HEK293 (cell line): ENCODE measurements around the gene CYP2S1.
A peak's percentile ranks its signal among the peaks of the same experiment; 100 is the strongest.

Experiments
- GLIS1 ChIP-seq: fragments of 450-650 bp; formaldehyde crosslinking; IDR thresholded peaks from 2 replicates; pipeline ENCODE4 v1.5.1; 2016; ENCODE audit warnings: missing biosample characterization, missing genetic modification characterization
- HOXC10 ChIP-seq: sonication (generic); formaldehyde crosslinking; IDR thresholded peaks from 2 replicates; pipeline ENCODE4 v1.8.1; 2023; ENCODE audit warnings: mild to moderate bottlenecking, missing genetic modification reagents
- KLF1 ChIP-seq: fragments of 450-650 bp; formaldehyde crosslinking; IDR thresholded peaks from 2 replicates; pipeline ENCODE4 v1.5.1; 2016; ENCODE audit warnings: missing biosample characterization, missing genetic modification characterization
- KLF16 ChIP-seq: fragments of 450-650 bp; formaldehyde crosslinking; IDR thresholded peaks from 2 replicates; pipeline ENCODE4 v1.5.1; 2017; ENCODE audit warnings: missing biosample characterization, missing genetic modification characterization
- KLF7 ChIP-seq: fragments of 450-650 bp; formaldehyde crosslinking; IDR thresholded peaks from 2 replicates; pipeline ENCODE4 v1.5.1; 2016; ENCODE audit warnings: missing biosample characterization, missing genetic modification characterization, borderline replicate concordance
- OVOL3 ChIP-seq: fragments of 450-650 bp; formaldehyde crosslinking; IDR thresholded peaks from 2 replicates; pipeline ENCODE4 v1.5.1; 2016; ENCODE audit warnings: missing biosample characterization, missing genetic modification characterization
- SP3 ChIP-seq: fragments of 450-650 bp; formaldehyde crosslinking; IDR thresholded peaks from 2 replicates; pipeline ENCODE4 v1.5.1; 2016; ENCODE audit warnings: missing biosample characterization, missing genetic modification characterization
- ZBTB1 ChIP-seq: fragments of 450-650 bp; formaldehyde crosslinking; IDR thresholded peaks from 2 replicates; pipeline ENCODE4 v1.5.1; 2016; ENCODE audit warnings: missing biosample characterization, missing genetic modification characterization
- ZBTB20 ChIP-seq: fragments of 450-650 bp; formaldehyde crosslinking; IDR thresholded peaks from 2 replicates; pipeline ENCODE4 v1.5.1; 2016; ENCODE audit warnings: missing biosample characterization, missing genetic modification characterization
- ZBTB48 ChIP-seq: fragments of 450-650 bp; formaldehyde crosslinking; IDR thresholded peaks from 2 replicates; pipeline ENCODE4 v1.5.1; 2016; ENCODE audit warnings: missing biosample characterization, missing genetic modification characterization
- ZNF221 ChIP-seq: fragments of 450-650 bp; formaldehyde crosslinking; IDR thresholded peaks from 2 replicates; pipeline ENCODE4 v1.5.1; 2017; ENCODE audit warnings: missing biosample characterization, missing genetic modification characterization, borderline replicate concordance
- ZNF24 ChIP-seq: fragments of 450-650 bp; formaldehyde crosslinking; IDR thresholded peaks from 2 replicates; pipeline ENCODE4 v1.5.1; 2016; ENCODE audit warnings: missing biosample characterization, missing genetic modification characterization
- ZNF274 ChIP-seq, 2 experiments: fragments of 200-500 bp in 1 of 2; fragments of 450-650 bp in 1 of 2; sonication (Bioruptor generic) in 1 of 2; formaldehyde crosslinking in 1 of 2; IDR thresholded peaks; 2 replicates each; pipeline versions ENCODE4 v1.5.1 to v1.6.1; 2014 to 2016; ENCODE audit warnings: borderline replicate concordance in 1 of 2, inconsistent platforms in 1 of 2, low read length in 1 of 2, missing biosample characterization in 1 of 2, missing genetic modification characterization in 1 of 2
- ZNF341 ChIP-seq: fragments of 450-650 bp; formaldehyde crosslinking; IDR thresholded peaks from 2 replicates; pipeline ENCODE4; 2016; ENCODE audit warnings: low read depth, missing biosample characterization, missing genetic modification characterization
- ZNF354C ChIP-seq: fragments of 450-650 bp; formaldehyde crosslinking; IDR thresholded peaks from 2 replicates; pipeline ENCODE4 v1.5.1; 2016; ENCODE audit warnings: missing biosample characterization, missing genetic modification characterization, low read depth, borderline replicate concordance
- ZNF391 ChIP-seq: fragments of 450-650 bp; formaldehyde crosslinking; IDR thresholded peaks from 2 replicates; pipeline ENCODE4 v1.5.1; 2016; ENCODE audit warnings: low read depth, missing biosample characterization, missing genetic modification characterization, borderline replicate concordance
- ZNF416 ChIP-seq: fragments of 450-650 bp; formaldehyde crosslinking; IDR thresholded peaks from 2 replicates; pipeline ENCODE4 v1.5.1; 2016; ENCODE audit warnings: missing biosample characterization, missing genetic modification characterization
- ZNF530 ChIP-seq: fragments of 450-650 bp; formaldehyde crosslinking; IDR thresholded peaks from 2 replicates; pipeline ENCODE4 v1.5.1; 2016; ENCODE audit warnings: low read depth, missing biosample characterization, missing genetic modification characterization
- ZNF623 ChIP-seq: fragments of 450-650 bp; formaldehyde crosslinking; IDR thresholded peaks from 2 replicates; pipeline ENCODE4 v1.5.1; 2016; ENCODE audit warnings: missing biosample characterization, missing genetic modification characterization
- ZNF777 ChIP-seq: fragments of 450-650 bp; formaldehyde crosslinking; IDR thresholded peaks from 2 replicates; pipeline ENCODE4 v1.5.1; 2017; ENCODE audit warnings: missing biosample characterization, missing genetic modification characterization, borderline replicate concordance
- TF ChIP-seq, protein P1 (sequence below): fragments of 450-650 bp; formaldehyde crosslinking; IDR thresholded peaks from 2 replicates; pipeline ENCODE4 v1.5.1; 2016; ENCODE audit warnings: missing biosample characterization, missing genetic modification characterization
- TF ChIP-seq, protein P2 (sequence below): fragments of 450-650 bp; formaldehyde crosslinking; IDR thresholded peaks from 2 replicates; pipeline ENCODE4 v1.5.1; 2016; ENCODE audit warnings: missing biosample characterization, missing genetic modification characterization
- TF ChIP-seq, protein P3 (sequence below): fragments of 450-650 bp; formaldehyde crosslinking; IDR thresholded peaks from 2 replicates; pipeline ENCODE4 v1.5.1; 2016; ENCODE audit warnings: missing biosample characterization, missing genetic modification characterization
- TF ChIP-seq, protein P4 (sequence below): fragments of 450-650 bp; formaldehyde crosslinking; IDR thresholded peaks from 2 replicates; pipeline ENCODE4 v1.5.1; 2016; ENCODE audit warnings: missing biosample characterization, missing genetic modification characterization, borderline replicate concordance
- TF ChIP-seq, protein P5 (sequence below): fragments of 450-650 bp; formaldehyde crosslinking; IDR thresholded peaks from 2 replicates; pipeline ENCODE4 v1.5.1; 2016; ENCODE audit warnings: missing biosample characterization, missing genetic modification characterization

The CYP2S1 gene

DNA sequence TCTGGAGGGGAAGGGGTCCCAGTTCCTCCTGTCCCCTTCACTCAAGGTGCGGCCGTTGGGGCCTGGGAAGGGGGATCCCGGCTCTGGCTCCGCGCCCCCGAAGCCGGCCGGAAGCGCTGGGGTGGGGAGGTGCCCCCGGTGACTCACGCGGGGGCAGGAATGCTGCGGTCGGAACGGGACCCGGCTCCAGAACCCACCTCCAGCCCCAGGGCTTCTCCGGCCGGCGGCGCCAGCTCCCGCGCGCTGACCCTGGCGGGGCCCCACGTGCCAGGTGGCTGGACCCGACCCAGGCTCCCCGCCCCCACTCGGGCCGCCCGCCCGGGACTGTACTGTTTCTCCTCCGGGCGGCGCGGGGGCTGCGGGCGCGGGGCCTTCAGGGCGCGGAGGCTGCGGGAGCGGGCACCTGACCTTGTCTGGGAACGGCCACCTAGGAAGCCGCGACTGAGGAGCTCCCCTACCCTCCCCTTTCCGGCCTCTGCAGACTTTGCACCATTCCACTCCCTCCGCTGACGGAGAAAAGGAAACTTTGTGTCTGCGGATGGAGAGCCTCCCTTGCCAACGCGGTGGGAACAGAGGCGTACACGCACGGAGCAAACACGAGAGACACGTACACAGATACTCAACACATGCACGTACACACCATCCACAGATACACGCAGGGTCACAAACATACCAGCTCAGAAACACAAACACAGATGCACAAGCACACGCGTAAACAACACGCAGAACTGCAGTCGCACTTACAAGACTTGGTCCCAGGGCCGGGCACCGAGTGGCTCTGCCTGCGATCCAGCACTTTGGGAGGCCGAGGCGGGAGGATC is 33.2 kb downstream of the CYP2S1 start (continued):
- peak; percentile 25; the same call in 1 of the 2 replicates for TF ChIP-seq ZBTB20
- TF ChIP-seq, protein P1, sequence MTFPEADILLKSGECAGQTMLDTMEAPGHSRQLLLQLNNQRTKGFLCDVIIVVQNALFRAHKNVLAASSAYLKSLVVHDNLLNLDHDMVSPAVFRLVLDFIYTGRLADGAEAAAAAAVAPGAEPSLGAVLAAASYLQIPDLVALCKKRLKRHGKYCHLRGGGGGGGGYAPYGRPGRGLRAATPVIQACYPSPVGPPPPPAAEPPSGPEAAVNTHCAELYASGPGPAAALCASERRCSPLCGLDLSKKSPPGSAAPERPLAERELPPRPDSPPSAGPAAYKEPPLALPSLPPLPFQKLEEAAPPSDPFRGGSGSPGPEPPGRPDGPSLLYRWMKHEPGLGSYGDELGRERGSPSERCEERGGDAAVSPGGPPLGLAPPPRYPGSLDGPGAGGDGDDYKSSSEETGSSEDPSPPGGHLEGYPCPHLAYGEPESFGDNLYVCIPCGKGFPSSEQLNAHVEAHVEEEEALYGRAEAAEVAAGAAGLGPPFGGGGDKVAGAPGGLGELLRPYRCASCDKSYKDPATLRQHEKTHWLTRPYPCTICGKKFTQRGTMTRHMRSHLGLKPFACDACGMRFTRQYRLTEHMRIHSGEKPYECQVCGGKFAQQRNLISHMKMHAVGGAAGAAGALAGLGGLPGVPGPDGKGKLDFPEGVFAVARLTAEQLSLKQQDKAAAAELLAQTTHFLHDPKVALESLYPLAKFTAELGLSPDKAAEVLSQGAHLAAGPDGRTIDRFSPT (tag by site-specific recombination), result peak; percentile 56; the same call in 1 of the 2 replicates
- TF ChIP-seq ZNF341 (tag by site-specific recombination), result peak; percentile 75
- TF ChIP-seq, protein P2, sequence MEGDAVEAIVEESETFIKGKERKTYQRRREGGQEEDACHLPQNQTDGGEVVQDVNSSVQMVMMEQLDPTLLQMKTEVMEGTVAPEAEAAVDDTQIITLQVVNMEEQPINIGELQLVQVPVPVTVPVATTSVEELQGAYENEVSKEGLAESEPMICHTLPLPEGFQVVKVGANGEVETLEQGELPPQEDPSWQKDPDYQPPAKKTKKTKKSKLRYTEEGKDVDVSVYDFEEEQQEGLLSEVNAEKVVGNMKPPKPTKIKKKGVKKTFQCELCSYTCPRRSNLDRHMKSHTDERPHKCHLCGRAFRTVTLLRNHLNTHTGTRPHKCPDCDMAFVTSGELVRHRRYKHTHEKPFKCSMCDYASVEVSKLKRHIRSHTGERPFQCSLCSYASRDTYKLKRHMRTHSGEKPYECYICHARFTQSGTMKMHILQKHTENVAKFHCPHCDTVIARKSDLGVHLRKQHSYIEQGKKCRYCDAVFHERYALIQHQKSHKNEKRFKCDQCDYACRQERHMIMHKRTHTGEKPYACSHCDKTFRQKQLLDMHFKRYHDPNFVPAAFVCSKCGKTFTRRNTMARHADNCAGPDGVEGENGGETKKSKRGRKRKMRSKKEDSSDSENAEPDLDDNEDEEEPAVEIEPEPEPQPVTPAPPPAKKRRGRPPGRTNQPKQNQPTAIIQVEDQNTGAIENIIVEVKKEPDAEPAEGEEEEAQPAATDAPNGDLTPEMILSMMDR (tag by site-specific recombination), result peak; percentile 39; the same call in 1 of the 2 replicates
- no peak for TF ChIP-seq ZNF530 (tag by site-specific recombination)
- TF ChIP-seq, protein P3, sequence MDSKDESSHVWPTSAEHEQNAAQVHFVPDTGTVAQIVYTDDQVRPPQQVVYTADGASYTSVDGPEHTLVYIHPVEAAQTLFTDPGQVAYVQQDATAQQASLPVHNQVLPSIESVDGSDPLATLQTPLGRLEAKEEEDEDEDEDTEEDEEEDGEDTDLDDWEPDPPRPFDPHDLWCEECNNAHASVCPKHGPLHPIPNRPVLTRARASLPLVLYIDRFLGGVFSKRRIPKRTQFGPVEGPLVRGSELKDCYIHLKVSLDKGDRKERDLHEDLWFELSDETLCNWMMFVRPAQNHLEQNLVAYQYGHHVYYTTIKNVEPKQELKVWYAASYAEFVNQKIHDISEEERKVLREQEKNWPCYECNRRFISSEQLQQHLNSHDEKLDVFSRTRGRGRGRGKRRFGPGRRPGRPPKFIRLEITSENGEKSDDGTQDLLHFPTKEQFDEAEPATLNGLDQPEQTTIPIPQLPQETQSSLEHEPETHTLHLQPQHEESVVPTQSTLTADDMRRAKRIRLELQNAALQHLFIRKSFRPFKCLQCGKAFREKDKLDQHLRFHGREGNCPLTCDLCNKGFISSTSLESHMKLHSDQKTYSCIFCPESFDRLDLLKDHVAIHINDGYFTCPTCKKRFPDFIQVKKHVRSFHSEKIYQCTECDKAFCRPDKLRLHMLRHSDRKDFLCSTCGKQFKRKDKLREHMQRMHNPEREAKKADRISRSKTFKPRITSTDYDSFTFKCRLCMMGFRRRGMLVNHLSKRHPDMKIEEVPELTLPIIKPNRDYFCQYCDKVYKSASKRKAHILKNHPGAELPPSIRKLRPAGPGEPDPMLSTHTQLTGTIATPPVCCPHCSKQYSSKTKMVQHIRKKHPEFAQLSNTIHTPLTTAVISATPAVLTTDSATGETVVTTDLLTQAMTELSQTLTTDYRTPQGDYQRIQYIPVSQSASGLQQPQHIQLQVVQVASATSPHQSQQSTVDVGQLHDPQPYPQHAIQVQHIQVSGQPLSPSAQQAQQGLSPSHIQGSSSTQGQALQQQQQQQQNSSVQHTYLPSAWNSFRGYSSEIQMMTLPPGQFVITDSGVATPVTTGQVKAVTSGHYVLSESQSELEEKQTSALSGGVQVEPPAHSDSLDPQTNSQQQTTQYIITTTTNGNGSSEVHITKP (tag by site-specific recombination), result 0 out of 2 replicates have a peak, but pooled peaks have one; percentile 55
- no peak for TF ChIP-seq ZBTB1 (tag by site-specific recombination)
- peak; percentile 12; the same call in 1 of the 2 replicates for TF ChIP-seq ZNF623 (tag by site-specific recombination)
- peak; percentile 66; the same call in 1 of the 2 replicates for TF ChIP-seq KLF16
- TF ChIP-seq ZNF24 (tag by site-specific recombination), result no peak; the same call in 1 of the 2 replicates
- TF ChIP-seq, protein P4, sequence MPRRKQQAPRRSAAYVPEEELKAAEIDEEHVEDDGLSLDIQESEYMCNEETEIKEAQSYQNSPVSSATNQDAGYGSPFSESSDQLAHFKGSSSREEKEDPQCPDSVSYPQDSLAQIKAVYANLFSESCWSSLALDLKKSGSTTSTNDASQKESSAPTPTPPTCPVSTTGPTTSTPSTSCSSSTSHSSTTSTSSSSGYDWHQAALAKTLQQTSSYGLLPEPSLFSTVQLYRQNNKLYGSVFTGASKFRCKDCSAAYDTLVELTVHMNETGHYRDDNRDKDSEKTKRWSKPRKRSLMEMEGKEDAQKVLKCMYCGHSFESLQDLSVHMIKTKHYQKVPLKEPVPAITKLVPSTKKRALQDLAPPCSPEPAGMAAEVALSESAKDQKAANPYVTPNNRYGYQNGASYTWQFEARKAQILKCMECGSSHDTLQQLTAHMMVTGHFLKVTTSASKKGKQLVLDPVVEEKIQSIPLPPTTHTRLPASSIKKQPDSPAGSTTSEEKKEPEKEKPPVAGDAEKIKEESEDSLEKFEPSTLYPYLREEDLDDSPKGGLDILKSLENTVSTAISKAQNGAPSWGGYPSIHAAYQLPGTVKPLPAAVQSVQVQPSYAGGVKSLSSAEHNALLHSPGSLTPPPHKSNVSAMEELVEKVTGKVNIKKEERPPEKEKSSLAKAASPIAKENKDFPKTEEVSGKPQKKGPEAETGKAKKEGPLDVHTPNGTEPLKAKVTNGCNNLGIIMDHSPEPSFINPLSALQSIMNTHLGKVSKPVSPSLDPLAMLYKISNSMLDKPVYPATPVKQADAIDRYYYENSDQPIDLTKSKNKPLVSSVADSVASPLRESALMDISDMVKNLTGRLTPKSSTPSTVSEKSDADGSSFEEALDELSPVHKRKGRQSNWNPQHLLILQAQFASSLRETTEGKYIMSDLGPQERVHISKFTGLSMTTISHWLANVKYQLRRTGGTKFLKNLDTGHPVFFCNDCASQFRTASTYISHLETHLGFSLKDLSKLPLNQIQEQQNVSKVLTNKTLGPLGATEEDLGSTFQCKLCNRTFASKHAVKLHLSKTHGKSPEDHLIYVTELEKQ (tag by site-specific recombination), result no peak
- TF ChIP-seq ZNF416 (tag by site-specific recombination), result no peak; the same call in 1 of the 2 replicates
- no peak for TF ChIP-seq ZNF391 (tag by site-specific recombination)
- no peak for TF ChIP-seq ZNF221 (tag by site-specific recombination)
- peak; percentile 82 for TF ChIP-seq ZNF777
- peak; percentile 51; the same call in 1 of the 2 replicates for TF ChIP-seq KLF1
- TF ChIP-seq OVOL3 (tag by site-specific recombination), result no peak
- no peak for TF ChIP-seq HOXC10 (CRISPR knock-in tag)
- peak; percentile 53; the same call in 1 of the 2 replicates for TF ChIP-seq GLIS1 (tag by site-specific recombination)
- TF ChIP-seq, protein P5, sequence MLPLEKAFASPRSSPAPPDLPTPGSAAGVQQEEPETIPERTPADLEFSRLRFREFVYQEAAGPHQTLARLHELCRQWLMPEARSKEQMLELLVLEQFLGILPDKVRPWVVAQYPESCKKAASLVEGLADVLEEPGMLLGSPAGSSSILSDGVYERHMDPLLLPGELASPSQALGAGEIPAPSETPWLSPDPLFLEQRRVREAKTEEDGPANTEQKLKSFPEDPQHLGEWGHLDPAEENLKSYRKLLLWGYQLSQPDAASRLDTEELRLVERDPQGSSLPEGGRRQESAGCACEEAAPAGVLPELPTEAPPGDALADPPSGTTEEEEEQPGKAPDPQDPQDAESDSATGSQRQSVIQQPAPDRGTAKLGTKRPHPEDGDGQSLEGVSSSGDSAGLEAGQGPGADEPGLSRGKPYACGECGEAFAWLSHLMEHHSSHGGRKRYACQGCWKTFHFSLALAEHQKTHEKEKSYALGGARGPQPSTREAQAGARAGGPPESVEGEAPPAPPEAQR (tag by site-specific recombination), result no peak
- peak; percentile 64; the same call in 1 of the 2 replicates for TF ChIP-seq SP3
- no peak for TF ChIP-seq ZNF354C (tag by site-specific recombination)
- TF ChIP-seq ZBTB48 (tag by site-specific recombination), result no peak; the same call in 1 of the 2 replicates
- no peak for TF ChIP-seq ZNF274 (IDR thresholded peaks at IDR 0.05; ENCODE audit: low read length)
- no peak for TF ChIP-seq ZNF274 (tag by site-specific recombination; IDR thresholded peaks at IDR 0.05; ENCODE audit: borderline replicate concordance)
- TF ChIP-seq KLF7 (tag by site-specific recombination), result no peak
